ENCODE data around the gene SORL1.

The SORL1 gene

GRCh38 chr11:121581607-121582006 is 129.5 kb downstream of the SORL1 start:
- no peak for DNase-seq (ENCODE audit: low read depth in 1 of 2, low spot score in 1 of 2)

- no peak for DNase-seq (ENCODE audit: low read depth in 1 of 2, low spot score in 1 of 2)
Measured at GRCh38 chr11:121582296-121582695, 130.2 kb downstream of the SORL1 start.

GRCh38 chr11:121583825-121584224 is 131.7 kb downstream of the SORL1 start:
- DNase-seq (ENCODE audit: low read depth in 1 of 2, low spot score in 1 of 2), result no peak

- no peak for DNase-seq (ENCODE audit: low read depth in 1 of 2, low spot score in 1 of 2)
Measured at GRCh38 chr11:121586750-121587149, 134.6 kb downstream of the SORL1 start.

- no peak for DNase-seq (ENCODE audit: low read depth in 1 of 2, low spot score in 1 of 2)
Measured at GRCh38 chr11:121587182-121587581, 135.1 kb downstream of the SORL1 start.

- DNase-seq (ENCODE audit: low read depth in 1 of 2, low spot score in 1 of 2), result no peak
Measured at GRCh38 chr11:121588747-121589146, 136.6 kb downstream of the SORL1 start.

- no peak for DNase-seq (ENCODE audit: low read depth in 1 of 2, low spot score in 1 of 2)
Measured at GRCh38 chr11:121589946-121590537, 137.9 kb downstream of the SORL1 start.

GRCh38 chr11:121590772-121591404 is 138.8 kb downstream of the SORL1 start:
- DNase-seq (ENCODE audit: low read depth in 1 of 2, low spot score in 1 of 2), result no peak

- DNase-seq (ENCODE audit: low read depth in 1 of 2, low spot score in 1 of 2), result peak in 1 of 2 donors; percentile 37
Measured at GRCh38 chr11:121591405-121592033, 139.4 kb downstream of the SORL1 start.

GRCh38 chr11:121592708-121593107 is 140.6 kb downstream of the SORL1 start:
- DNase-seq (ENCODE audit: low read depth in 1 of 2, low spot score in 1 of 2), result no peak

GRCh38 chr11:121595717-121596161 is 143.6 kb downstream of the SORL1 start:
- no peak for DNase-seq (ENCODE audit: low read depth in 1 of 2, low spot score in 1 of 2)

GRCh38 chr11:121596195-121597155 is 144.4 kb downstream of the SORL1 start:
- DNase-seq (ENCODE audit: low read depth in 1 of 2, low spot score in 1 of 2), result no peak

GRCh38 chr11:121603316-121603715 is 151.2 kb downstream of the SORL1 start:
- no peak for DNase-seq (ENCODE audit: low read depth in 1 of 2, low spot score in 1 of 2)

- DNase-seq (ENCODE audit: low read depth in 1 of 2, low spot score in 1 of 2), result no peak
Measured at GRCh38 chr11:121604152-121604551, 152.0 kb downstream of the SORL1 start.

GRCh38 chr11:121606354-121606753 is 154.2 kb downstream of the SORL1 start:
- DNase-seq (ENCODE audit: low read depth in 1 of 2, low spot score in 1 of 2), result no peak

- DNase-seq (ENCODE audit: low read depth in 1 of 2, low spot score in 1 of 2), result no peak
Measured at GRCh38 chr11:121607341-121607740, 155.2 kb downstream of the SORL1 start.

- no peak for DNase-seq (ENCODE audit: low read depth in 1 of 2, low spot score in 1 of 2)
Measured at GRCh38 chr11:121608545-121609098, 156.5 kb downstream of the SORL1 start.

- DNase-seq (ENCODE audit: low read depth in 1 of 2, low spot score in 1 of 2), result no peak
Measured at GRCh38 chr11:121610706-121611105, 158.6 kb downstream of the SORL1 start.

- no peak for DNase-seq (ENCODE audit: low read depth in 1 of 2, low spot score in 1 of 2)
Measured at GRCh38 chr11:121611242-121611641, 159.1 kb downstream of the SORL1 start.

- no peak for DNase-seq (ENCODE audit: low read depth in 1 of 2, low spot score in 1 of 2)
Measured at GRCh38 chr11:121613724-121614123, 161.6 kb downstream of the SORL1 start.

GRCh38 chr11:121614636-121615240 is 162.6 kb downstream of the SORL1 start:
- no peak for DNase-seq (ENCODE audit: low read depth in 1 of 2, low spot score in 1 of 2)
